Panc1 (cell line): ENCODE data around the gene FUOM. TPM values are rescaled to one million over a fixed set of nuclear protein-coding genes. Genes with fewer than 3 reads are reported as not detected.

Experiments
- ATAC-seq: fragments of 200-7000 bp; cut with Tn5 transposase; 2 replicates; pipeline ENCODE4 v1.9.1; 2020; ENCODE audit warnings: mild to moderate bottlenecking, moderate library complexity
- BruUV-seq: library from RNA; stranded (reverse); fragments of 400-500 nt; replicated peaks from 2 replicates; lab custom pipeline; 2021; lab: Mats Ljungman, UMichigan
- CTCF ChIA-PET: fragments of 300-600 bp; sonication (Branson Sonifier 250); formaldehyde crosslinking; loops from one replicate; lab custom pipeline; 2022; ENCODE audit warnings: antibody characterized with exemption; lab: Charles Lee
- POLR2A ChIA-PET: fragments of 300-600 bp; sonication (Branson Sonifier 250); formaldehyde crosslinking; loops from one replicate; lab custom pipeline; 2022; ENCODE audit warnings: antibody characterized with exemption; lab: Charles Lee
- DNase-seq: peaks from one replicate; pipeline ENCODE4 v3.0.0-alpha.2; 2010; ENCODE audit warnings: low read depth, low spot score
- H3K27ac ChIP-seq: 2 replicates; pipeline ENCODE4 v1.5.1; 2011; ENCODE audit warnings: mild to moderate bottlenecking, low read length, inconsistent platforms
- H3K27me3 ChIP-seq: fragments of 200-500 bp; sonication (Bioruptor generic); 2 replicates; pipeline ENCODE4 v1.6.0; 2014; ENCODE audit warnings: low read length, inconsistent platforms; ENCODE audit not compliant: control insufficient read depth, insufficient read depth
- H3K36me3 ChIP-seq: fragments of 200-500 bp; sonication (Bioruptor generic); 2 replicates; pipeline ENCODE4 v1.5.1; 2014; ENCODE audit warnings: inconsistent platforms, mild to moderate bottlenecking, low read length, moderate library complexity; ENCODE audit not compliant: control insufficient read depth, insufficient read depth
- H3K4me1 ChIP-seq: 2 replicates; pipeline ENCODE4 v1.5.1; 2011; ENCODE audit warnings: inconsistent platforms, mild to moderate bottlenecking, low read length, moderate library complexity; ENCODE audit not compliant: control insufficient read depth, insufficient read depth
- H3K4me3 ChIP-seq, 2 experiments: 2 replicates each; pipeline ENCODE4 v1.5.1; 2011 to 2012; ENCODE audit warnings: low read depth in 2 of 2, low read length in 2 of 2, mild to moderate bottlenecking in 2 of 2, inconsistent platforms in 1 of 2, moderate library complexity in 1 of 2
- H3K9me3 ChIP-seq: fragments of 200-500 bp; sonication (Bioruptor generic); 2 replicates; pipeline ENCODE4 v1.5.1; 2014; ENCODE audit warnings: low read depth, mild to moderate bottlenecking, inconsistent platforms, low read length, moderate library complexity; ENCODE audit not compliant: control insufficient read depth, insufficient read depth
- POLR2AphosphoS5 ChIP-seq: IDR thresholded peaks from 2 replicates; pipeline ENCODE4 v1.6.1; 2012; ENCODE audit warnings: mild to moderate bottlenecking, low read depth, low read length, moderate library complexity
- SIN3A ChIP-seq: IDR thresholded peaks from 2 replicates; pipeline ENCODE4 v1.6.1; 2012; ENCODE audit warnings: low read depth, mild to moderate bottlenecking, low read length, moderate library complexity, borderline replicate concordance; ENCODE audit not compliant: insufficient read depth
- TCF7L2 ChIP-seq: IDR thresholded peaks from 2 replicates; pipeline ENCODE4 v1.6.1; 2011; ENCODE audit warnings: mild to moderate bottlenecking, low read depth, low read length, inconsistent platforms
- in situ Hi-C: cut with HindIII; loops from 2 replicates; pipeline ENCODE4 v1.10.0; 2016; ENCODE audit warnings: low sequenced_read_pairs, low pct_unique_long_range_greater_than_20kb
- intact Hi-C: fragments of 100-400 bp; cut with micrococcal nuclease; formaldehyde crosslinking; loops from one replicate; pipeline ENCODE4 v1.10.0; 2022; ENCODE audit not compliant: unreplicated experiment
- total RNA-seq: library from RNA; stranded (reverse); gene quantifications from one replicate; pipeline ENCODE4 v1.2.1, GENCODE V29; 2021; ENCODE audit not compliant: unreplicated experiment
- TF ChIP-seq, protein P1 (sequence below): fragments of 450-650 bp; IDR thresholded peaks from 2 replicates; pipeline ENCODE4 v1.5.1; 2017; ENCODE audit warnings: mild to moderate bottlenecking
- TF ChIP-seq, protein P2 (sequence below), 2 experiments: IDR thresholded peaks; 2 replicates each; pipeline ENCODE4 v1.6.1; 2011 to 2012; ENCODE audit warnings: low read depth in 2 of 2, control low read depth in 1 of 2, low read length in 1 of 2, mild to moderate bottlenecking in 1 of 2, moderate library complexity in 1 of 2; ENCODE audit not compliant: insufficient read depth in 1 of 2

Gene FUOM
- total RNA-seq, 1 experiment from 2014 or later, result 39.6 TPM

DNA sequence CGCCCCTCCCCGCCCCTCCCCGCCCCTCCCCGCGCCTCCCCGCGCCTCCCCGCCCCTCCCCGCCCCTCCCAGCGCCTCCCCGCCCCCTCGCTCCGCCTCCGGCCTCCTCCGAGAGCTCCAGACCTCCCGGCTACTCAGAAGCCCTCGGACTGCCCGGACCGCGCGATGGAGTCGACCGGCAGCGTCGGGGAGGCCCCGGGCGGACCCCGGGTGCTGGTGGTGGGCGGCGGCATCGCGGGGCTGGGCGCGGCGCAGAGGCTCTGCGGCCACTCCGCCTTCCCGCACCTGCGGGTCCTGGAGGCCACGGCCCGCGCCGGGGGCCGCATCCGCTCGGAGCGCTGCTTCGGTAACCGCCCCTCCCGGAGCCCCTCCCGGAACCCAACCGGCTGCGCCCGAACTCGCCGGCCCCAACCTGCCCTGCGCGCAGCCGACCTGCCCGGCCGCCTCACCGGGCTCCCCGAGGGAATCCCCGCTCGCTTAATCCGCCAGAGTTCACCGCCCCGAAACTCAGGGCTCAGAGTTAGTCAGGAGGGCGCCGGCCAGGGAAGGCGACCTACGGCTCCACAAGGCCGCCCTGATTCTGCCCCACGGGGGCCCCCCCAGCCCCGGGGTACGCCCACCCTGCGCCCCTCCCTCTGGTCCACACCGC is 21.5 kb upstream of the FUOM start, which contains the start of gene PAOX:
Gene PAOX, plus strand, starts transcription at position 111 of the 649 bp plus-strand sequence. Its CDS starts 55 bp downstream, at position 166.
- DNase-seq, result no peak
- CTCF ChIA-PET, result no interaction called here
- intact Hi-C loops (no loop called here), in situ Hi-C loops (no loop called here)
- Histone ChIP-seq H3K27ac (peak within 1 kb of the TSS; percentile 69), H3K4me3 (peak within 1 kb of the TSS; percentile 77 to 78), H3K36me3 (no peaks in the 10 kb centered on the region), H3K4me1 (0 out of 2 replicates have a peak, but pooled peaks cover 3% of the 10 kb centered on the region), H3K9me3 (no peaks in the 10 kb centered on the region), H3K27me3 (no peaks in the 10 kb centered on the region)
- BruUV-seq, result no TSS peak
- POLR2A ChIA-PET, result no interaction called here
- TF ChIP-seq SIN3A, result no peak
- TF ChIP-seq POLR2AphosphoS5, result 0 out of 2 replicates have a peak, but pooled peaks have one; percentile 37
- peak; percentile 75 for ATAC-seq

DNA sequence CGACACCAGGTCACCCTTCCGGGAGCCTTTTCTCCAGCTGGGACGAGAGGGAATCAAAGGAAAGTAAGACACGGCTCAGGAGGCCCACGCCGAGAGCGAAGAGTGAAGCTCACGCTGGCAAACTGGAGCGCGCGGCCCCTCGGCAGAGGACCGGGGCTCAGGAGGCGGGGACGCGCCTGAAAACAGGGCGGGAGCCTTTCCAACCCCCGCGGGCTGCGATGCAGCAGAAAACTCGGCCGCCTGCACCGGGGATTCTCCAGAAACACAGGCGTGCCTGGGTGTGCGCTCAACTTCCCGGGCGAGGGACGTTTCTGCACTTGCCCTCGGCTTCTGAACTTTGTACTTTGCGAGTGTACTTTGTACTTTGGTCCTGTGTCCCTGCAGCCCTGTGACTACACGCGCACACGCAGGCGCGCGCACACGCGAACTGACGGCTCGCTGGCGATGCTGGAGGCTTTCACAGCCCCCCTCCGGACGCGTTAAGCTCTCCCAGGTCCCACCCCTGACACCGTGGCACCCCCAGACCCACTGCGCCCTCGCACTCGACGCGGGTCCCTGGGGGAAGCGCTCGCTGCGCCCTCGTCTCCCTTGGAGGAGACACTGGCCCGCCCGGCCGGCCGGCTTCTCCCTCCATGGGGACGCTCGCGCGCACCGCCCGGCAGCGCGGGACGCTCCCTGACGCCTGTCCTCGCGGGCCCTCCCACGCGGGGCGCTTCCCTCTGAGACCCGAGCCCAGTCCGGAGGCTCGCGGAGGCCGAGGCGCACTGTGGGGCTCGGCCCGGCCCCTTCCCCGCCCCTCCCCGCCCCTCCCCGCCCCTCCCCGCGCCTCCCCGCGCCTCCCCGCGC is 20.7 kb upstream of the FUOM start:
- peaks cover 8% of the 10 kb centered on the region for H3K4me1 ChIP-seq
- ChIA-PET CTCF (no interaction called here), POLR2A (no interaction called here)
- H3K36me3 ChIP-seq, result no peaks in the 10 kb centered on the region
- H3K27me3 ChIP-seq, result no peaks in the 10 kb centered on the region
- intact Hi-C loops, result no loop called here
- ATAC-seq (peak; percentile 70), DNase-seq (no peak)
- H3K9me3 ChIP-seq, result no peaks in the 10 kb centered on the region
- peak overlapping the region; percentile 77 to 78 for H3K4me3 ChIP-seq
- in situ Hi-C loops, result no loop called here
- no TSS peak for BruUV-seq
- peak overlapping the region; percentile 17; the same call in 1 of the 2 replicates for H3K27ac ChIP-seq
- TF ChIP-seq TCF7L2 (no peak), SIN3A (peak; percentile 56; the same call in 1 of the 2 replicates)

DNA sequence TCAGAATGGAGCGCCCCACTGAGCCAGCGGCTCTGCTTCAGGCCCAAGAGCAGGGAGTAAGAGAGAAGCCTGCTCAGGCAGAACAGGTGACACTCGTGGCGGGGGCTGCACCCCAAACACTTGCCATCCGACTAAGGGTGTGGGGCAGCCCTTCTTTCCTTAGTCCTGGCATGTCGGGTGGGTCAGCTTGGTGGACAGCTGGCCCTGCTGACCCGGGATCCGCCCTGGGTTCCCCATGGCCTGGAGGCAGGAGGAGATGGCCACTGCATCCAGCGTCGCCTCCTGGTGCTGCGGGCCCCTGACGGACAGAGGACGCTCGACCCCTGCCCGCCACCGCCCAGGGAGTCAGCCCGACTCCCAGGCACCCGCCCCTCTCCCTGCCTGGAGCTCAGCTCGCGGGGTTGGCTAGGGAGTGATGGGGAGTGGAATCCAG is 20.0 kb upstream of the FUOM start:
- TF ChIP-seq, protein P1, sequence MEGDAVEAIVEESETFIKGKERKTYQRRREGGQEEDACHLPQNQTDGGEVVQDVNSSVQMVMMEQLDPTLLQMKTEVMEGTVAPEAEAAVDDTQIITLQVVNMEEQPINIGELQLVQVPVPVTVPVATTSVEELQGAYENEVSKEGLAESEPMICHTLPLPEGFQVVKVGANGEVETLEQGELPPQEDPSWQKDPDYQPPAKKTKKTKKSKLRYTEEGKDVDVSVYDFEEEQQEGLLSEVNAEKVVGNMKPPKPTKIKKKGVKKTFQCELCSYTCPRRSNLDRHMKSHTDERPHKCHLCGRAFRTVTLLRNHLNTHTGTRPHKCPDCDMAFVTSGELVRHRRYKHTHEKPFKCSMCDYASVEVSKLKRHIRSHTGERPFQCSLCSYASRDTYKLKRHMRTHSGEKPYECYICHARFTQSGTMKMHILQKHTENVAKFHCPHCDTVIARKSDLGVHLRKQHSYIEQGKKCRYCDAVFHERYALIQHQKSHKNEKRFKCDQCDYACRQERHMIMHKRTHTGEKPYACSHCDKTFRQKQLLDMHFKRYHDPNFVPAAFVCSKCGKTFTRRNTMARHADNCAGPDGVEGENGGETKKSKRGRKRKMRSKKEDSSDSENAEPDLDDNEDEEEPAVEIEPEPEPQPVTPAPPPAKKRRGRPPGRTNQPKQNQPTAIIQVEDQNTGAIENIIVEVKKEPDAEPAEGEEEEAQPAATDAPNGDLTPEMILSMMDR, result no peak
- TF ChIP-seq, protein P2, sequence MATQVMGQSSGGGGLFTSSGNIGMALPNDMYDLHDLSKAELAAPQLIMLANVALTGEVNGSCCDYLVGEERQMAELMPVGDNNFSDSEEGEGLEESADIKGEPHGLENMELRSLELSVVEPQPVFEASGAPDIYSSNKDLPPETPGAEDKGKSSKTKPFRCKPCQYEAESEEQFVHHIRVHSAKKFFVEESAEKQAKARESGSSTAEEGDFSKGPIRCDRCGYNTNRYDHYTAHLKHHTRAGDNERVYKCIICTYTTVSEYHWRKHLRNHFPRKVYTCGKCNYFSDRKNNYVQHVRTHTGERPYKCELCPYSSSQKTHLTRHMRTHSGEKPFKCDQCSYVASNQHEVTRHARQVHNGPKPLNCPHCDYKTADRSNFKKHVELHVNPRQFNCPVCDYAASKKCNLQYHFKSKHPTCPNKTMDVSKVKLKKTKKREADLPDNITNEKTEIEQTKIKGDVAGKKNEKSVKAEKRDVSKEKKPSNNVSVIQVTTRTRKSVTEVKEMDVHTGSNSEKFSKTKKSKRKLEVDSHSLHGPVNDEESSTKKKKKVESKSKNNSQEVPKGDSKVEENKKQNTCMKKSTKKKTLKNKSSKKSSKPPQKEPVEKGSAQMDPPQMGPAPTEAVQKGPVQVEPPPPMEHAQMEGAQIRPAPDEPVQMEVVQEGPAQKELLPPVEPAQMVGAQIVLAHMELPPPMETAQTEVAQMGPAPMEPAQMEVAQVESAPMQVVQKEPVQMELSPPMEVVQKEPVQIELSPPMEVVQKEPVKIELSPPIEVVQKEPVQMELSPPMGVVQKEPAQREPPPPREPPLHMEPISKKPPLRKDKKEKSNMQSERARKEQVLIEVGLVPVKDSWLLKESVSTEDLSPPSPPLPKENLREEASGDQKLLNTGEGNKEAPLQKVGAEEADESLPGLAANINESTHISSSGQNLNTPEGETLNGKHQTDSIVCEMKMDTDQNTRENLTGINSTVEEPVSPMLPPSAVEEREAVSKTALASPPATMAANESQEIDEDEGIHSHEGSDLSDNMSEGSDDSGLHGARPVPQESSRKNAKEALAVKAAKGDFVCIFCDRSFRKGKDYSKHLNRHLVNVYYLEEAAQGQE (IDR thresholded peaks at IDR 0.05; ENCODE audit: insufficient read depth in 1 of 2, low read depth in 2 of 2, low read length in 1 of 2), result no peak
- TF ChIP-seq POLR2AphosphoS5 (no peak), TCF7L2 (no peak), SIN3A (no peak)
- Histone ChIP-seq H3K27me3 (no peaks in the 10 kb centered on the region), H3K27ac (peak overlapping the region; percentile 17; the same call in 1 of the 2 replicates), H3K36me3 (no peaks in the 10 kb centered on the region), H3K4me1 (peaks cover 8% of the 10 kb centered on the region), H3K9me3 (no peaks in the 10 kb centered on the region), H3K4me3 (peak overlapping the region; percentile 77 to 78)
- ChIA-PET CTCF (no interaction called here), POLR2A (no interaction called here)
- in situ Hi-C loops (no loop called here), intact Hi-C loops (no loop called here)
- BruUV-seq, result no TSS peak
- DNase-seq (no peak), ATAC-seq (peak; percentile 0; the same call in 1 of the 2 replicates)
